HCT116 (cell line): ENCODE data around the gene FERMT3. TPM values are rescaled to one million over a fixed set of nuclear protein-coding genes. Genes with fewer than 3 reads are reported as not detected.

ENCODE experiments used
- ATAC-seq: fragments of 200-7000 bp; cut with Tn5 transposase; 2 replicates; pipeline ENCODE4 v1.9.1; 2020; ENCODE audit warnings: mild to moderate bottlenecking, moderate library complexity
- BruUV-seq: library from RNA; stranded (reverse); fragments of 400-500 nt; replicated peaks from 2 replicates; lab custom pipeline; 2021; lab: Mats Ljungman, UMichigan
- CTCF ChIA-PET: fragments of 300-600 bp; sonication (Branson Sonifier 250); formaldehyde crosslinking; loops from one replicate; lab custom pipeline; 2021; ENCODE audit warnings: antibody characterized with exemption; lab: Charles Lee
- POLR2A ChIA-PET: fragments of 300-600, 350-600 bp; sonication (Branson Sonifier 250); formaldehyde crosslinking; loops from one replicate; lab custom pipeline; 2021; ENCODE audit warnings: antibody characterized with exemption; lab: Charles Lee
- RAD21 ChIA-PET, 2 experiments: fragments of 300-600 bp; sonication (Branson Sonifier 250); formaldehyde crosslinking; loops; one replicate each; lab custom pipeline; 2023; ENCODE audit warnings: low total read pairs in 2 of 2; ENCODE audit not compliant: uncharacterized antibody in 2 of 2, unreplicated experiment in 2 of 2, low non-redundant PET in 1 of 2; lab: Charles Lee
- DNase-seq: peaks from one replicate; pipeline ENCODE4 v3.0.0-alpha.2; 2010; ENCODE audit warnings: low read depth, low spot score
- H2AFZ ChIP-seq: fragments of 200-600 bp; shearing (Covaris generic), sonication (generic); 2 replicates; pipeline ENCODE4 v1.6.1; 2017; ENCODE audit warnings: low read depth, mixed run types, mixed read lengths, antibody characterized with exemption, low read length; ENCODE audit not compliant: poor library complexity, severe bottlenecking
- H3K27ac ChIP-seq: 2 replicates; pipeline ENCODE4 v1.5.1; 2012; ENCODE audit warnings: low read depth, low read length
- H3K27me3 ChIP-seq: fragments of 200-600 bp; sonication (generic); 2 replicates; pipeline ENCODE4 v1.6.1; 2016; ENCODE audit warnings: mixed run types, low read length, mixed read lengths; ENCODE audit not compliant: insufficient read depth
- H3K36me3 ChIP-seq, 2 experiments: fragments of 200-500 bp in 1 of 2; fragments of 200-600 bp in 1 of 2; sonication (Bioruptor generic) in 1 of 2; sonication (generic) in 1 of 2; 2 replicates each; pipeline versions ENCODE4 v1.5.1 to v1.6.1; 2014 to 2016; ENCODE audit warnings: low read length in 2 of 2, inconsistent platforms in 1 of 2, mixed read lengths in 1 of 2, mixed run types in 1 of 2; ENCODE audit not compliant: insufficient read depth in 2 of 2, control insufficient read depth in 1 of 2
- H3K4me1 ChIP-seq, 2 experiments: fragments of 200-600 bp in 1 of 2; sonication (generic) in 1 of 2; 2 replicates each; pipeline versions ENCODE4 v1.5.1 to v1.6.1; 2012 to 2017; ENCODE audit warnings: low read length in 2 of 2, inconsistent platforms in 1 of 2, mild to moderate bottlenecking in 1 of 2, mixed read lengths in 1 of 2, mixed run types in 1 of 2, moderate library complexity in 1 of 2; ENCODE audit not compliant: insufficient read depth in 2 of 2, control insufficient read depth in 1 of 2
- H3K4me2 ChIP-seq: fragments of 200-600 bp; sonication (generic); 2 replicates; pipeline ENCODE4 v1.6.1; 2017; ENCODE audit warnings: mixed run types, low read length, mixed read lengths
- H3K4me3 ChIP-seq, 2 experiments: fragments of 200-600 bp in 1 of 2; sonication (generic) in 1 of 2; replicated peaks in 1 of 2; 2 replicates each; pipeline ENCODE4 v1.5.1; 2011 to 2016; ENCODE audit warnings: low read length in 2 of 2, control low read depth in 1 of 2, low read depth in 1 of 2, mild to moderate bottlenecking in 1 of 2, mixed read lengths in 1 of 2, mixed run types in 1 of 2
- H3K79me2 ChIP-seq: fragments of 200-600 bp; sonication (generic); 2 replicates; pipeline ENCODE4 v1.6.1; 2017; ENCODE audit warnings: mild to moderate bottlenecking, mixed run types, low read length, moderate library complexity, mixed read lengths; ENCODE audit not compliant: insufficient read depth
- H3K9ac ChIP-seq: fragments of 200-600 bp; sonication (generic); 2 replicates; pipeline ENCODE4 v1.6.1; 2016; ENCODE audit warnings: low read length, mixed read lengths
- H3K9me2 ChIP-seq: fragments of 200-600 bp; sonication (generic), shearing (Covaris generic); 2 replicates; pipeline ENCODE4 v1.6.1; 2017; ENCODE audit warnings: mixed run types, mild to moderate bottlenecking, moderate library complexity; ENCODE audit not compliant: insufficient read depth
- H3K9me3 ChIP-seq, 2 experiments: fragments of 200-500 bp in 1 of 2; fragments of 200-600 bp in 1 of 2; sonication (Bioruptor generic) in 1 of 2; sonication (generic) in 1 of 2; 2 replicates each; pipeline ENCODE4 v1.6.1; 2014 to 2017; ENCODE audit warnings: low read length in 2 of 2, mixed read lengths in 2 of 2, inconsistent platforms in 1 of 2, low read depth in 1 of 2, mild to moderate bottlenecking in 1 of 2, mixed run types in 1 of 2, moderate library complexity in 1 of 2; ENCODE audit not compliant: control insufficient read depth in 1 of 2, insufficient read depth in 1 of 2
- H4K20me1 ChIP-seq: fragments of 200-600 bp; sonication (generic), shearing (Covaris generic); 2 replicates; pipeline ENCODE4 v1.6.1; 2017; ENCODE audit warnings: mixed run types, mild to moderate bottlenecking, moderate library complexity; ENCODE audit not compliant: insufficient read depth
- CEBPB ChIP-seq: IDR thresholded peaks from 2 replicates; pipeline ENCODE4 v1.6.1; 2012; ENCODE audit warnings: low read depth
- ELF1 ChIP-seq: IDR thresholded peaks from 2 replicates; pipeline ENCODE4 v1.6.1; 2012; ENCODE audit warnings: low read depth, borderline replicate concordance
- POLR2A ChIP-seq: IDR thresholded peaks from 2 replicates; pipeline ENCODE4 v1.7.0; 2011; ENCODE audit warnings: borderline replicate concordance; ENCODE audit not compliant: insufficient read depth, insufficient read length; ENCODE audit errors: extremely low read depth
- POLR2AphosphoS5 ChIP-seq: IDR thresholded peaks from 2 replicates; pipeline ENCODE4 v1.6.1; 2011; ENCODE audit warnings: mild to moderate bottlenecking, low read depth, low read length, moderate library complexity
- TCF7L2 ChIP-seq: IDR thresholded peaks from 2 replicates; pipeline ENCODE4 v1.7.0; 2011; ENCODE audit warnings: borderline replicate concordance, inconsistent platforms; ENCODE audit not compliant: insufficient read depth, insufficient read length; ENCODE audit errors: extremely low read depth
- YY1 ChIP-seq: IDR thresholded peaks from 2 replicates; pipeline ENCODE4 v1.6.1; 2011; ENCODE audit warnings: low read length, low read depth, moderate library complexity, mild to moderate bottlenecking; ENCODE audit not compliant: insufficient replicate concordance; ENCODE audit errors: extremely low read depth
- ZFX ChIP-seq: fragments of 450-650 bp; IDR thresholded peaks from 2 replicates; pipeline ENCODE4 v1.6.1; 2017
- intact Hi-C: fragments of 100-400 bp; cut with micrococcal nuclease; formaldehyde crosslinking; loops from 2 replicates; pipeline ENCODE4 v1.10.0; 2022
- total RNA-seq: library from RNA; stranded (reverse); gene quantifications from one replicate; pipeline ENCODE4 v1.2.1, GENCODE V29; 2021; ENCODE audit not compliant: unreplicated experiment
- TF ChIP-seq, protein P1 (sequence below): IDR thresholded peaks from 2 replicates; pipeline ENCODE4 v1.6.1; 2011; ENCODE audit warnings: mild to moderate bottlenecking, low read length, moderate library complexity; ENCODE audit not compliant: insufficient replicate concordance; ENCODE audit errors: extremely low read depth

Gene FERMT3
- total RNA-seq, 1 experiment from 2014 or later: 4.3 TPM

DNA sequence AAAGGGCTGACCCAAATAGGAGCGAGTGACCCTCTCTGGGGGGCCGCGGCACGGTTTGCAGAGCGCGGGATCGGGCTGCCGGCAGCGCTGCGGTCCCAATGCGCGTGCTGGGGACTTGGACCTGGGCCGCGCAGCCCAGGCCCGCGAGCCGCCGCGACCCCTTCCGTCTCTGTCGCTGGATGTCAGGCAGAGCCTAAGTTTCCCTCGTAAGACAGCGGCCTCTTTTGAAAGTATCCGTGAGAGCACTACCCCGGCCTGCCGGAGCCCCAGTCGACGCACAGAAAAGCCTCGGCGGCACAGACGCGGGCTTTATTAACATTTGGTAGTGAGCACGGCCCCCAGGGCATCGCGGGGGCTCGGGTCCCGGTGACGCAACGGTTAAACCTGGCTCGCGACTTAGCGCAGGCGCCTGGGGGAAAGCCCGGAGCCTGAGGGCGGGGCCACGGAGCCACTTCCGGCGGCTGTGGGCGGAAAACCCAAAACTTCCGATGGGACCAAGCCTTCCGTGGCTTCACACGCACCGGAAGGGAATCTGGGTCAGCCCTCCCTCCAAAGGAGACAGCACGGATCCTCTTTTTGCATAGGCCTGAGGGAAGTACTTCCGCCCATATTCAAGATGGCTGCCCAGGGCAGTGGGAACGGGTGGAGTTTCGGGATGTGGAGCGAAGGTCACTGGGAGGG lies 63.2 kb downstream of the FERMT3 start:
- H3K27me3 ChIP-seq: no peaks in the 10 kb centered on the region
- H3K27ac ChIP-seq: peak overlapping the region; percentile 95
- H3K4me1 ChIP-seq: peaks cover 18 to 31% of the 10 kb centered on the region in 2 experiments; a peak in 3 of 4 replicates
- H3K79me2 ChIP-seq: peaks cover 8% of the 10 kb centered on the region; the same call in 1 of the 2 replicates
- no peaks in the 10 kb centered on the region for H3K9me2 ChIP-seq
- no peaks in the 10 kb centered on the region for H4K20me1 ChIP-seq
- BruUV-seq: TSS peak; percentile 65
- peak overlapping the region; percentile 72 to 98 for H3K4me3 ChIP-seq
- 0 out of 4 replicates have a peak, but pooled peaks cover 2 to 9% of the 10 kb centered on the region in 2 experiments for H3K36me3 ChIP-seq
- DNase-seq (peak; percentile 99), ATAC-seq (peak; percentile 83)
- RAD21 ChIA-PET: interaction anchor here in 1 of 2 experiments (0.8 kb wide), 1 partner anchor 43 kb away, joined by 3 read pairs; no protein-coding TSS in a partner anchor
- H3K9ac ChIP-seq: peak overlapping the region; percentile 80
- no peak overlapping the region for H2AFZ ChIP-seq
- peak overlapping the region; percentile 91 for H3K4me2 ChIP-seq
- POLR2A ChIA-PET: interaction anchor here (0.8 to 3.9 kb wide), 18 partner anchors 12 to 103 kb away, joined by 3 to 29 read pairs (median 4); partner anchors contain the start of genes BAD, ESRRA, FKBP2 and GPR137
- TF ChIP-seq POLR2A (peak; percentile 14), TCF7L2 (peak; percentile 35), POLR2AphosphoS5 (peak; percentile 87), ELF1 (no peak), ZFX (peak; percentile 34; the same call in 1 of the 2 replicates), CEBPB (no peak), YY1 (peak; percentile 99)
- TF ChIP-seq, protein P1, sequence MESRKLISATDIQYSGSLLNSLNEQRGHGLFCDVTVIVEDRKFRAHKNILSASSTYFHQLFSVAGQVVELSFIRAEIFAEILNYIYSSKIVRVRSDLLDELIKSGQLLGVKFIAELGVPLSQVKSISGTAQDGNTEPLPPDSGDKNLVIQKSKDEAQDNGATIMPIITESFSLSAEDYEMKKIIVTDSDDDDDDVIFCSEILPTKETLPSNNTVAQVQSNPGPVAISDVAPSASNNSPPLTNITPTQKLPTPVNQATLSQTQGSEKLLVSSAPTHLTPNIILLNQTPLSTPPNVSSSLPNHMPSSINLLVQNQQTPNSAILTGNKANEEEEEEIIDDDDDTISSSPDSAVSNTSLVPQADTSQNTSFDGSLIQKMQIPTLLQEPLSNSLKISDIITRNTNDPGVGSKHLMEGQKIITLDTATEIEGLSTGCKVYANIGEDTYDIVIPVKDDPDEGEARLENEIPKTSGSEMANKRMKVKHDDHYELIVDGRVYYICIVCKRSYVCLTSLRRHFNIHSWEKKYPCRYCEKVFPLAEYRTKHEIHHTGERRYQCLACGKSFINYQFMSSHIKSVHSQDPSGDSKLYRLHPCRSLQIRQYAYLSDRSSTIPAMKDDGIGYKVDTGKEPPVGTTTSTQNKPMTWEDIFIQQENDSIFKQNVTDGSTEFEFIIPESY: peak; percentile 65
- TF ChIP-seq, all 23 proteins: peak for 6
- H3K9me3 ChIP-seq: no peaks in the 10 kb centered on the region
- intact Hi-C loops: loop anchor here (1.0 to 2.0 kb wide), 2 partner anchors 32 to 65 kb away; no protein-coding TSS in a partner anchor
- CTCF ChIA-PET: interaction anchor here (0.7 to 2.5 kb wide), 10 partner anchors 18 to 87 kb away, joined by 3 to 11 read pairs (median 4); partner anchors contain the start of genes PRDX5 and TRMT112

Other genes starting within 250 kb of the FERMT3 start
- 536 TPM for gene COX8A, start 232.1 kb upstream of the FERMT3 start, total RNA-seq
- 87.0 TPM for gene OTUB1, start 220.3 kb upstream of the FERMT3 start, total RNA-seq
- 0.15 TPM for gene FLRT1, start 170.8 kb upstream of the FERMT3 start, total RNA-seq
- 61.1 TPM for gene MACROD1, start 40.6 kb upstream of the FERMT3 start, total RNA-seq
- gene STIP1, start 20.6 kb upstream of the FERMT3 start, total RNA-seq: 336 TPM
- 43.2 TPM for gene TRPT1, start 19.5 kb downstream of the FERMT3 start, total RNA-seq
- gene NUDT22, start 19.6 kb downstream of the FERMT3 start, total RNA-seq: 70.9 TPM
- gene DNAJC4, start 23.8 kb downstream of the FERMT3 start, total RNA-seq: 25.8 TPM
- 47.5 TPM for gene VEGFB, start 27.9 kb downstream of the FERMT3 start, total RNA-seq
- gene FKBP2, start 34.4 kb downstream of the FERMT3 start, total RNA-seq: 69.2 TPM
- 332 TPM for gene PPP1R14B, start 40.2 kb downstream of the FERMT3 start, total RNA-seq
- gene PLCB3, start 44.8 kb downstream of the FERMT3 start, total RNA-seq: 106 TPM
- 51.9 TPM for gene BAD, start 77.9 kb downstream of the FERMT3 start, total RNA-seq
- gene GPR137, start 79.1 kb downstream of the FERMT3 start, total RNA-seq: 24.4 TPM
- gene KCNK4, start 84.6 kb downstream of the FERMT3 start, total RNA-seq: not detected
- gene CATSPERZ, start 93.6 kb downstream of the FERMT3 start, total RNA-seq: 1.7 TPM
- gene ESRRA, start 98.8 kb downstream of the FERMT3 start, total RNA-seq: 62.7 TPM
- gene TRMT112, start 110.8 kb downstream of the FERMT3 start, total RNA-seq: 328 TPM
- gene PRDX5, start 111.4 kb downstream of the FERMT3 start, total RNA-seq: 267 TPM
- gene CCDC88B, start 133.5 kb downstream of the FERMT3 start, total RNA-seq: 14.7 TPM
- gene RPS6KA4, start 152.4 kb downstream of the FERMT3 start, total RNA-seq: 67.3 TPM